Measurements from ENCODE around the gene CBLB.

The CBLB gene

GRCh38 chr3:105611304-105612192 lies 257.3 kb downstream of the CBLB start:
- DNase-seq, result no peak

- no peak for DNase-seq
Measured at GRCh38 chr3:105610473-105610872, 258.3 kb downstream of the CBLB start.

DNA sequence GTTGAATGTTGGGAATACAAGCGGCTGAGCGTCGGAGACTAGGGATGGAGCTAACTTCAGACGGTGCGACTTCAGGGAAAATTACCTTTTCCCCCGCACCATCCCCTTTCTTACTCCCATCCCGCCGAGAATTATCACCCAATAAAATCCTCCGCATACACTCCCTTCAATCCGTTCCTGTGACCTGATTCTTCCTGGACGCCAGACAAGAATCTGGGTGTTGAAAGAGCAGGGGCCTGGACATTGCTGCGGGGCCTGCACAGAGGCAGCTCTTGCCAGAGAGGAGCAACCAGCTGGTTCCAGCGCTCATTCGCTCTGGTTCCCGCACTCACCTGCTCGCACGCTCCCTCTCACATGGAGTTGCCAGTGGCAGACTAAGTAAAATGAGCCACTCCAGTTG lies 260.2 kb downstream of the CBLB start:
- DNase-seq, result no peak

DNA sequence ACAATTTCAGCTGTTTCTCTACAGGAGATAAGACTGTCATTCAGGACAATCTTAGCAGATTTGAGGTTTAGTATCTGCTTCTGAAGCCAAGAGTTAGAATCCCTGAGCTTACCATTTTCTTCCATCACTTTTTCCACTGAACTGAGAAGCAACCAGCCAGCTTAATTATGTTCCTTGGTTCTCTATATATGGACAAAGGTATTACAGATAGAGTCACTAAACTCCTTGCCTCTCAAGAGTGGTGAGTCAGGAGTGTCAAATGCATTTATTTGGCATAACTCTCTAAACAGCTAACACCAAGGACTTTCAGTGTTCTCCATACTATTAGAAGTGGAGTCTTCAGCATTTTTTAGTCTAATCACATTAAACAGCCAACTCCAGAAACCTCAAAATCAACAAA lies 262.8 kb downstream of the CBLB start:
- no peak for DNase-seq

All from CD4-positive, alpha-beta T cell treated with Interleukin-4 for 4 hours (primary cell).